ENCODE results near the gene MYMX.

- TF ChIP-seq EZH2 (IDR thresholded peaks at IDR 0.05) = no peak
- no peak for TF ChIP-seq POLR2AphosphoS5 (IDR thresholded peaks at IDR 0.05; ENCODE audit: borderline replicate concordance, low read depth, low read length)
- no peak for TF ChIP-seq FOXP2 (optimal IDR thresholded peaks at IDR 0.05; ENCODE audit: control extremely low read depth, extremely low read length, insufficient read depth)
Measured at GRCh38 chr6:44207966-44208365, 8.8 kb upstream of the MYMX start.
